HEK293 (cell line): ENCODE results near the gene TANGO6.

Experiments used
- ZNF324 ChIP-seq: fragments of 450-650 bp; formaldehyde crosslinking; IDR thresholded peaks from 2 replicates; pipeline ENCODE4 v1.5.1; 2016; ENCODE audit warnings: missing biosample characterization, missing genetic modification characterization
- ZSCAN18 ChIP-seq: fragments of 450-650 bp; formaldehyde crosslinking; IDR thresholded peaks from 2 replicates; pipeline ENCODE4 v1.5.1; 2016; ENCODE audit warnings: missing biosample characterization, missing genetic modification characterization
- ZSCAN23 ChIP-seq: fragments of 450-650 bp; formaldehyde crosslinking; IDR thresholded peaks from 2 replicates; pipeline ENCODE4 v1.5.1; 2016; ENCODE audit warnings: missing biosample characterization, missing genetic modification characterization

GRCh38 chr16:68943961-68944360, 100.6 kb downstream of the TANGO6 start:
- TF ChIP-seq ZSCAN23 (tag by site-specific recombination), result no peak
- no peak for TF ChIP-seq ZNF324
- no peak for TF ChIP-seq ZSCAN18 (tag by site-specific recombination)
